ENCODE results near the gene CATSPER1.

- no peak for TF ChIP-seq POLR2AphosphoS5 (IDR thresholded peaks at IDR 0.05; ENCODE audit: insufficient read depth in 1 of 2, low read depth in 1 of 2)
- TF ChIP-seq POLR2A (IDR thresholded peaks at IDR 0.05) = no peak
- no peak for TF ChIP-seq CTCF (IDR thresholded peaks at IDR 0.05)
Observed at GRCh38 chr11:66061268-66061667, 35.0 kb upstream of the CATSPER1 start.

All from vagina (tissue), 2 donors.